B cell (primary cell): Measurements from ENCODE around the gene IL11.

ENCODE experiments used
- EZH2 ChIP-seq: IDR thresholded peaks from 2 replicates; pipeline ENCODE4 v1.6.1; 2012; ENCODE audit warnings: borderline replicate concordance, low read depth, mild to moderate bottlenecking, moderate library complexity, low read length; ENCODE audit not compliant: insufficient read depth, poor library complexity, severe bottlenecking
- TF ChIP-seq, protein P1 (sequence below): fragments of 200-600 bp; IDR thresholded peaks from one replicate; pipeline ENCODE4 v1.8.0; 2022; ENCODE audit warnings: antibody characterized with exemption, mild to moderate bottlenecking

DNA sequence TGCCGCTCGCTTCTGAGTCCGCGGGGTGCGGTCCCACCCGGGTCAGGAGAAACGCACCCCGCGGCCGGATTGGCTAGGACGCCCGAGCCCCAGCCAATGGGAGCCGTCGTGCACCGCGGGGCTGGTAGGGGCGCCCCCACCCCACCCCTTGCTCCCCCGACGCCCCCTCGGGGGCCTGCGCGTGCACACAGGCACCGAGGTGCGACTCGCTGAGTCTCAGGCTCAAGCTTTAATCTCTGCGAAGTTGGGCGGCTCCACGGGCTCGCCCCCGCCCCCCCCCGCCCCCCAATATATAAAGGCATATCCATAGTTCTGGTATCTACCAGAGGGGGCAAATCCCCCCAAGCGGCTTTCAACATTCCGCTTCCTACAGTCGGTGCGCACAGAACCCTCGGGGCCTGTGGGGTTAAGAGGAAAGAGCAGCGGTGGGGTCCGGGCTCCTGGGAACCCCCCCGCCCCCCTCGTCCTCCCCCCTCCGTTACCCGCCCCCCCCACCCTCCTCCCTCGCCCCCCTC is 15.5 kb downstream of the IL11 start, which contains the start of gene COX6B2:
- TF ChIP-seq EZH2, result no peak
- TF ChIP-seq, protein P1, sequence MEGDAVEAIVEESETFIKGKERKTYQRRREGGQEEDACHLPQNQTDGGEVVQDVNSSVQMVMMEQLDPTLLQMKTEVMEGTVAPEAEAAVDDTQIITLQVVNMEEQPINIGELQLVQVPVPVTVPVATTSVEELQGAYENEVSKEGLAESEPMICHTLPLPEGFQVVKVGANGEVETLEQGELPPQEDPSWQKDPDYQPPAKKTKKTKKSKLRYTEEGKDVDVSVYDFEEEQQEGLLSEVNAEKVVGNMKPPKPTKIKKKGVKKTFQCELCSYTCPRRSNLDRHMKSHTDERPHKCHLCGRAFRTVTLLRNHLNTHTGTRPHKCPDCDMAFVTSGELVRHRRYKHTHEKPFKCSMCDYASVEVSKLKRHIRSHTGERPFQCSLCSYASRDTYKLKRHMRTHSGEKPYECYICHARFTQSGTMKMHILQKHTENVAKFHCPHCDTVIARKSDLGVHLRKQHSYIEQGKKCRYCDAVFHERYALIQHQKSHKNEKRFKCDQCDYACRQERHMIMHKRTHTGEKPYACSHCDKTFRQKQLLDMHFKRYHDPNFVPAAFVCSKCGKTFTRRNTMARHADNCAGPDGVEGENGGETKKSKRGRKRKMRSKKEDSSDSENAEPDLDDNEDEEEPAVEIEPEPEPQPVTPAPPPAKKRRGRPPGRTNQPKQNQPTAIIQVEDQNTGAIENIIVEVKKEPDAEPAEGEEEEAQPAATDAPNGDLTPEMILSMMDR, result no peak
